Naive thymus-derived CD4-positive, alpha-beta T cell (primary cell): ENCODE results near the gene SFMBT2. TPM values are rescaled to one million over a fixed set of nuclear protein-coding genes. Genes with fewer than 3 reads are reported as not detected.

ENCODE experiments used
- ATAC-seq: fragments of 150-1000 bp; cut with Tn5 transposase; 2 replicates; pipeline ENCODE4 v1.10.0; 2021; ENCODE audit warnings: mild to moderate bottlenecking, moderate library complexity
- CTCF ChIA-PET: fragments of 350-600 bp; sonication (Branson Sonifier 250); formaldehyde crosslinking; loops from one replicate; lab custom pipeline; 2021; ENCODE audit warnings: antibody characterized with exemption; lab: Charles Lee
- POLR2A ChIA-PET: fragments of 350-600 bp; sonication (Branson Sonifier 250); formaldehyde crosslinking; loops from one replicate; lab custom pipeline; 2021; ENCODE audit warnings: antibody characterized with exemption, inconsistent platforms; lab: Charles Lee
- DNase-seq, 9 donors: peaks; one replicate each; pipeline versions ENCODE4 v3.0.0 to v3.0.0-alpha.2; 2020 to 2022; ENCODE audit warnings: mixed read lengths in 1 of 9
- H3K27ac ChIP-seq: one replicate; pipeline ENCODE4 v1.7.0; 2013; ENCODE audit warnings: mild to moderate bottlenecking, low read depth, low read length, moderate library complexity
- H3K27me3 ChIP-seq, 2 donors: one replicate each; pipeline ENCODE4 v1.7.0; 2013; ENCODE audit warnings: low read length in 2 of 2, mild to moderate bottlenecking in 2 of 2, moderate library complexity in 2 of 2; ENCODE audit not compliant: control insufficient read depth in 2 of 2, insufficient read depth in 2 of 2
- H3K36me3 ChIP-seq, 3 experiments: 1 replicate in 2 of 3; 2 replicates in 1 of 3; pipeline ENCODE4 v1.7.0; 2013; ENCODE audit warnings: low read length in 3 of 3, mild to moderate bottlenecking in 3 of 3, moderate library complexity in 1 of 3; ENCODE audit not compliant: insufficient read depth in 3 of 3, control insufficient read depth in 2 of 3
- H3K4me1 ChIP-seq, 2 donors: one replicate each; pipeline ENCODE4 v1.7.0; 2013; ENCODE audit warnings: low read length in 2 of 2, mild to moderate bottlenecking in 2 of 2, moderate library complexity in 1 of 2; ENCODE audit not compliant: control insufficient read depth in 2 of 2, insufficient read depth in 2 of 2
- H3K4me3 ChIP-seq: 2 replicates; pipeline ENCODE4 v1.7.0; 2013; ENCODE audit warnings: mild to moderate bottlenecking, low read length
- H3K9me3 ChIP-seq, 3 experiments: 1 replicate in 2 of 3; 2 replicates in 1 of 3; pipeline ENCODE4 v1.7.0; 2013; ENCODE audit warnings: low read length in 3 of 3; ENCODE audit not compliant: control insufficient read depth in 2 of 3
- H3K27ac Mint-ChIP-seq, 9 donors: one replicate each; pipeline ENCODE4 v1.8.0; 2020 to 2022; ENCODE audit warnings: mixed read lengths in 9 of 9, mild to moderate bottlenecking in 8 of 9, moderate library complexity in 5 of 9, inconsistent platforms in 2 of 9
- H3K27me3 Mint-ChIP-seq, 5 donors: one replicate each; pipeline ENCODE4 v1.8.0; 2021 to 2022; ENCODE audit warnings: mixed read lengths in 5 of 5, mild to moderate bottlenecking in 1 of 5
- H3K36me3 Mint-ChIP-seq, 5 donors: one replicate each; pipeline ENCODE4 v1.8.0; 2020 to 2022; ENCODE audit warnings: mixed read lengths in 5 of 5, mild to moderate bottlenecking in 3 of 5, inconsistent platforms in 1 of 5
- H3K4me1 Mint-ChIP-seq, 7 donors: one replicate each; pipeline ENCODE4 v1.8.0; 2020 to 2022; ENCODE audit warnings: mixed read lengths in 7 of 7, mild to moderate bottlenecking in 3 of 7, inconsistent platforms in 1 of 7
- H3K4me3 Mint-ChIP-seq, 10 donors: one replicate each; pipeline ENCODE4 v1.8.0; 2020 to 2022; ENCODE audit warnings: mild to moderate bottlenecking in 10 of 10, mixed read lengths in 10 of 10, moderate library complexity in 6 of 10, inconsistent platforms in 2 of 10
- H3K9me3 Mint-ChIP-seq, 11 donors: one replicate each; pipeline ENCODE4 v1.8.0; 2020 to 2022; ENCODE audit warnings: mixed read lengths in 11 of 11, mild to moderate bottlenecking in 4 of 11, inconsistent platforms in 1 of 11, moderate library complexity in 1 of 11
- intact Hi-C, 2 donors: fragments of 100-400 bp; cut with micrococcal nuclease; formaldehyde crosslinking; loops; one replicate each; pipeline ENCODE4 v1.15.1; 2023
- polyA plus RNA-seq, 2 donors: library from polyadenylated mRNA; unstranded; fragments of 300-500 nt; fragmentation: Illumina TruSeq; gene quantifications; one replicate each; pipeline ENCODE4 v1.2.3, GENCODE V29; 2021
- total RNA-seq, 6 experiments: library from RNA in 5 of 6; stranded (reverse) in 5 of 6; gene quantifications; 1 replicate in 5 of 6; 2 replicates in 1 of 6; pipeline ENCODE4 v1.2.3 and lab custom pipeline; 2021 to 2026

The SFMBT2 gene
- total and polyA plus RNA-seq, 7 experiments from 2014 or later = 7.4 to 50.9 (median 39.2) TPM

- Histone ChIP-seq H3K4me1 (no peaks in the 10 kb centered on the region), H3K27me3 (no peaks in the 10 kb centered on the region), H3K4me3 (no peak overlapping the region), H3K9me3 (no peaks in the 10 kb centered on the region), H3K36me3 (peaks cover 0 to 5% (median 0%) of the 10 kb centered on the region in 3 experiments), H3K27ac (no peak overlapping the region)
- intact Hi-C loops = no loop called here
- Mint-ChIP-seq H3K27ac (peak overlapping the region in 1 of 9 donors; percentile 2), H3K27me3 (no peaks in the 10 kb centered on the region), H3K4me1 (peaks cover 10 to 67% (median 60%) of the 10 kb centered on the region in 7 donors), H3K4me3 (no peak overlapping the region), H3K36me3 (peaks cover 8 to 48% (median 23%) of the 10 kb centered on the region in 5 donors), H3K9me3 (peaks cover 0 to 2% (median 0%) of the 10 kb centered on the region in 11 donors)
- POLR2A ChIA-PET = no interaction called here
- DNase-seq (no peak), ATAC-seq (no peak)
- CTCF ChIA-PET = interaction anchor here (1.1 kb wide), 1 partner anchor 13 kb away, joined by 3 read pairs; no protein-coding TSS in a partner anchor
Measured at GRCh38 chr10:7287377-7287776, 123.5 kb downstream of the SFMBT2 start.

GRCh38 chr10:7285522-7286322 lies 125.1 kb downstream of the SFMBT2 start:
- DNase-seq (no peak), ATAC-seq (no peak)
- Mint-ChIP-seq H3K27me3 (no peaks in the 10 kb centered on the region), H3K4me3 (no peak overlapping the region), H3K27ac (peak overlapping the region in 5 of 9 donors; percentile 1 to 51 (median 2)), H3K36me3 (peaks cover 8 to 51% (median 24%) of the 10 kb centered on the region in 5 donors), H3K4me1 (peaks cover 20 to 62% (median 54%) of the 10 kb centered on the region in 7 donors), H3K9me3 (peaks cover 0 to 2% (median 0%) of the 10 kb centered on the region in 11 donors)
- ChIA-PET CTCF (no interaction called here), POLR2A (no interaction called here)
- Histone ChIP-seq H3K27me3 (no peaks in the 10 kb centered on the region), H3K27ac (no peak overlapping the region), H3K4me1 (no peaks in the 10 kb centered on the region), H3K36me3 (peaks cover 0 to 5% (median 0%) of the 10 kb centered on the region in 3 experiments), H3K4me3 (no peak overlapping the region), H3K9me3 (no peaks in the 10 kb centered on the region)
- intact Hi-C loops = loop anchor here in 1 of 2 donors (2.0 kb wide), 1 partner anchor 17 kb away; no protein-coding TSS in a partner anchor

- H3K27me3 Mint-ChIP-seq = no peaks in the 10 kb centered on the region
- H3K27ac Mint-ChIP-seq = peak overlapping the region in 2 of 9 donors; percentile 2 to 20
- H3K36me3 ChIP-seq = peaks cover 0 to 5% (median 0%) of the 10 kb centered on the region in 3 experiments
- no peaks in the 10 kb centered on the region for H3K9me3 ChIP-seq
- no peaks in the 10 kb centered on the region for H3K27me3 ChIP-seq
- ChIA-PET POLR2A (interaction anchor here (0.7 to 1.0 kb wide), 2 partner anchors 9 to 1066 kb away, joined by 3 to 6 read pairs; no protein-coding TSS in a partner anchor), CTCF (no interaction called here)
- peaks cover 0 to 1% of the 10 kb centered on the region in 2 donors for H3K4me1 ChIP-seq
- peaks cover 0 to 2% (median 0%) of the 10 kb centered on the region in 11 donors for H3K9me3 Mint-ChIP-seq
- H3K36me3 Mint-ChIP-seq = peaks cover 8 to 54% (median 36%) of the 10 kb centered on the region in 5 donors
- DNase-seq (no peak), ATAC-seq (no peak)
- no peak overlapping the region for H3K4me3 ChIP-seq
- no peak overlapping the region for H3K4me3 Mint-ChIP-seq
- intact Hi-C loops = no loop called here
- H3K4me1 Mint-ChIP-seq = peaks cover 33 to 66% (median 58%) of the 10 kb centered on the region in 7 donors
- no peak overlapping the region for H3K27ac ChIP-seq
Measured at GRCh38 chr10:7283246-7283645, 127.6 kb downstream of the SFMBT2 start.

- intact Hi-C loops = no loop called here
- peaks cover 8 to 55% (median 39%) of the 10 kb centered on the region in 5 donors for H3K36me3 Mint-ChIP-seq
- no peak overlapping the region for H3K4me3 ChIP-seq
- no peaks in the 10 kb centered on the region for H3K9me3 ChIP-seq
- H3K27ac Mint-ChIP-seq = peak overlapping the region in 2 of 9 donors; percentile 2 to 84
- H3K9me3 Mint-ChIP-seq = peaks cover 0 to 2% (median 0%) of the 10 kb centered on the region in 11 donors
- peaks cover 0 to 5% (median 0%) of the 10 kb centered on the region in 3 experiments for H3K36me3 ChIP-seq
- ChIA-PET CTCF (no interaction called here), POLR2A (interaction anchor here (0.7 to 1.0 kb wide), 2 partner anchors 8 to 1065 kb away, joined by 3 to 6 read pairs; no protein-coding TSS in a partner anchor)
- no peak for DNase-seq
- peaks cover 0 to 8% of the 10 kb centered on the region in 2 donors for H3K4me1 ChIP-seq
- ATAC-seq = no peak
- H3K4me3 Mint-ChIP-seq = no peak overlapping the region
- H3K4me1 Mint-ChIP-seq = peaks cover 38 to 69% (median 62%) of the 10 kb centered on the region in 7 donors
- no peaks in the 10 kb centered on the region for H3K27me3 Mint-ChIP-seq
- no peaks in the 10 kb centered on the region for H3K27me3 ChIP-seq
- no peak overlapping the region for H3K27ac ChIP-seq
Measured at GRCh38 chr10:7282457-7282856, 128.4 kb downstream of the SFMBT2 start.

- no peak overlapping the region for H3K4me3 Mint-ChIP-seq
- H3K36me3 ChIP-seq = peaks cover 0 to 11% (median 0%) of the 10 kb centered on the region in 3 experiments
- peaks cover 8 to 57% (median 39%) of the 10 kb centered on the region in 5 donors for H3K36me3 Mint-ChIP-seq
- intact Hi-C loops = no loop called here
- ChIA-PET POLR2A (interaction anchor here (0.6 kb wide), 1 partner anchor 13 kb away, joined by 6 read pairs; no protein-coding TSS in a partner anchor), CTCF (interaction anchor here (0.5 kb wide), 1 partner anchor 341 kb away, joined by 3 read pairs; no protein-coding TSS in a partner anchor)
- ATAC-seq = no peak
- H3K27me3 Mint-ChIP-seq = no peaks in the 10 kb centered on the region
- no peaks in the 10 kb centered on the region for H3K27me3 ChIP-seq
- no peaks in the 10 kb centered on the region for H3K9me3 ChIP-seq
- H3K4me1 ChIP-seq = peaks cover 0 to 8% of the 10 kb centered on the region in 2 donors
- no peak overlapping the region for H3K27ac ChIP-seq
- no peak for DNase-seq
- peak overlapping the region in 7 of 9 donors; percentile 2 to 84 (median 24) for H3K27ac Mint-ChIP-seq
- peaks cover 33 to 74% (median 57%) of the 10 kb centered on the region in 7 donors for H3K4me1 Mint-ChIP-seq
- no peak overlapping the region for H3K4me3 ChIP-seq
- H3K9me3 Mint-ChIP-seq = no peaks in the 10 kb centered on the region
Measured at GRCh38 chr10:7281429-7281828, 129.4 kb downstream of the SFMBT2 start.

- ATAC-seq (no peak), DNase-seq (no peak)
- CTCF ChIA-PET = interaction anchor here (0.6 kb wide), 1 partner anchor 10 kb away, joined by 3 read pairs; no protein-coding TSS in a partner anchor
- H3K27me3 ChIP-seq = no peaks in the 10 kb centered on the region
- no peak overlapping the region for H3K27ac ChIP-seq
- Mint-ChIP-seq H3K27ac (peak overlapping the region in 7 of 9 donors; percentile 9 to 84 (median 55)), H3K4me3 (no peak overlapping the region), H3K4me1 (peaks cover 36 to 79% (median 68%) of the 10 kb centered on the region in 7 donors), H3K9me3 (no peaks in the 10 kb centered on the region), H3K27me3 (no peaks in the 10 kb centered on the region), H3K36me3 (peaks cover 4 to 56% (median 40%) of the 10 kb centered on the region in 5 donors)
- H3K4me1 ChIP-seq = peaks cover 0 to 8% of the 10 kb centered on the region in 2 donors
- H3K4me3 ChIP-seq = no peak overlapping the region
- peaks cover 0 to 18% (median 0%) of the 10 kb centered on the region in 3 experiments for H3K36me3 ChIP-seq
- POLR2A ChIA-PET = no interaction called here
- H3K9me3 ChIP-seq = no peaks in the 10 kb centered on the region
- intact Hi-C loops = loop anchor here in 1 of 2 donors (10.0 kb wide), 1 partner anchor 1985 kb away; no protein-coding TSS in a partner anchor
Measured at GRCh38 chr10:7279303-7279702, 131.5 kb downstream of the SFMBT2 start.
